Uterus (tissue), 2 donors: ENCODE results near the gene ZSCAN1.

ENCODE experiments used
- CTCF ChIP-seq, 4 experiments: fragments of 200-600 bp in 2 of 4; fragments of 450-650 bp in 2 of 4; sonication (generic) in 2 of 4; IDR thresholded peaks; one replicate each; pipeline ENCODE4 v1.5.1; 2016 to 2019; ENCODE audit warnings: antibody characterized with exemption in 4 of 4, mild to moderate bottlenecking in 2 of 4, moderate library complexity in 1 of 4
- POLR2A ChIP-seq, 2 donors: fragments of 450-650 bp; IDR thresholded peaks; one replicate each; pipeline ENCODE4 v1.6.1; 2016; ENCODE audit warnings: antibody characterized with exemption in 2 of 2, mild to moderate bottlenecking in 1 of 2, moderate library complexity in 1 of 2

GRCh38 chr19:58058467-58058866, 24.6 kb downstream of the ZSCAN1 start:
- no peak for TF ChIP-seq POLR2A (IDR thresholded peaks at IDR 0.05)
- no peak for TF ChIP-seq CTCF (IDR thresholded peaks at IDR 0.05)
